GM10266 (cell line): Measurements from ENCODE around the gene NKX2-1.
A peak's percentile ranks its signal among the peaks of the same experiment; 100 is the strongest.

Experiments used
- DNase-seq: peaks from one replicate; pipeline ENCODE4 v3.0.0; 2012; ENCODE audit errors: extremely low spot score
- CTCF ChIP-seq: IDR thresholded peaks from 2 replicates; pipeline ENCODE4 v1.5.1; 2012; ENCODE audit warnings: mild to moderate bottlenecking, low read depth; ENCODE audit not compliant: control insufficient read depth, insufficient read depth; ENCODE audit errors: missing control alignments

Gene NKX2-1

GRCh38 chr14:36515896-36516718 lies 3.9 kb downstream of the NKX2-1 start:
- TF ChIP-seq CTCF: no peak
- peak; percentile 23 for DNase-seq

- peak; percentile 27 for DNase-seq
- TF ChIP-seq CTCF: no peak
These were observed 4.9 kb downstream of the NKX2-1 start for GRCh38 chr14:36515105-36515593.

- peak; percentile 18 for DNase-seq
- no peak for TF ChIP-seq CTCF
These were observed 5.5 kb downstream of the NKX2-1 start for GRCh38 chr14:36514278-36515104.

- peak; percentile 25 for DNase-seq
- TF ChIP-seq CTCF: no peak
These were observed 6.4 kb downstream of the NKX2-1 start for GRCh38 chr14:36513451-36514277.

GRCh38 chr14:36513012-36513420 lies 7.0 kb downstream of the NKX2-1 start:
- no peak for DNase-seq
- TF ChIP-seq CTCF: no peak

- no peak for TF ChIP-seq CTCF
- DNase-seq: no peak
These were observed 7.4 kb downstream of the NKX2-1 start for GRCh38 chr14:36512585-36513003.
